Left lobe of liver (tissue), 2 donors: ENCODE data around the gene TRIM54. TPM values are rescaled to one million over a fixed set of nuclear protein-coding genes. Genes with fewer than 3 reads are reported as not detected.
"Not testable (repeated sequence)": the region's sequence is repeated elsewhere in the genome, so short reads cannot be mapped to it uniquely, and the experiment has no call there.

Source experiments
- ATAC-seq: fragments of 200-7000 bp; cut with Tn5 transposase; one replicate; pipeline ENCODE4 v1.9.1; 2020; ENCODE audit warnings: mild to moderate bottlenecking, moderate library complexity
- DNase-seq: peaks from one replicate; pipeline ENCODE4 v3.0.0-alpha.2; 2020; ENCODE audit warnings: low spot score
- total RNA-seq: library from RNA; stranded (reverse); gene quantifications from one replicate; pipeline ENCODE4 v1.2.1, GENCODE V29; 2021
- donor health status: DM: no; HTN: no; CAD: no; lungs with moderate emphysema.
- donor health status: DM: no; HTN: yes; CAD: no.

The TRIM54 gene
- total RNA-seq, 1 donor from 2014 or later, result not detected

DNA sequence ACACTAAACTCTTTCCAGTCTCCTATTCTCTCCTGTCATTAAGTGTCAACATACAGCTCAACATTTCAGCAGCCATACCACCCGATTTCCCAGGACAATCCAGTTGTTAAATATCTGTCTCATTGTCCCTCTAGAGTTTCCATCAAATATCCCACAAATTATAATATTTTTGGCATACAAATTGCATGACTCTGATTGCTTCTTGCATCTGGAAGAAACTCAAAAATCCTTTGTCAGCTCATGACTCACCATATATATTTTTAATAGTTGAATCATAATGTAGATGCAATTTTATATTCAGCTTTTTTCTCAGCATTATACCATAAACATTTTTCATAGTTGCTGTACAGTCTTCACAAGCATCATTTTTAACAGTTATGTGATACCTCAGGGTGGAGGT is 26.6 kb upstream of the TRIM54 start:
- DNase-seq, result no peak
- ATAC-seq, result no peak

DNA sequence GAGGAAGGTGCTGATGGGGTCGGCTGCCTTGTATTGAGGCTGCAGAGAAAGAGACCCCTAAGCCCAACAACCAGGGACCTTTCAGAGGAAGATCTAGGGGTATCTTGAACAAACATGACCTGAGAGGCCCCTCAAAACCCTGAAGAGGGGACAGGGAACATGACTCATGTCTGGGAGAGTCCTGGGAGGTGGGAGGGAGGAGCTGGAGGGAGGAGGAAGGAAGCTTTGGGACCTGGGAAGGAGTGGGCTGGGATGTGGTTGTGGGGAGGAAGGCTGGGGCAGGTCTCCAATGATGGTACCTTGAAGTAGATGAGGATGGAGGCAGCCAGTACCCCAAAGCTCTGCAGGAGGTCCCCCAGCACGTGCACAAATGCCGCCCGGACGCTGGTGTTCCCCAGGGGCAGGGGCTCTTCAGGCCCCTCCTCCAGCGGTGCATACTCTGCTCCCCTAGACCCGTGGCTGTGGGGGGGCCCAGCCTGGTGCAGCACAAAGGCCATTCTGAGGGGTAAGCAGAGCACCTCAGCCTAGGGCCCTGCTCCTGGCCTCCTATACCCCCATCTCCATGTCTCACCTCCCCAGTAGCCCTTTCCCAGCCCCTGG is 25.3 kb upstream of the TRIM54 start:
- DNase-seq (no peak), ATAC-seq (no peak)

DNA sequence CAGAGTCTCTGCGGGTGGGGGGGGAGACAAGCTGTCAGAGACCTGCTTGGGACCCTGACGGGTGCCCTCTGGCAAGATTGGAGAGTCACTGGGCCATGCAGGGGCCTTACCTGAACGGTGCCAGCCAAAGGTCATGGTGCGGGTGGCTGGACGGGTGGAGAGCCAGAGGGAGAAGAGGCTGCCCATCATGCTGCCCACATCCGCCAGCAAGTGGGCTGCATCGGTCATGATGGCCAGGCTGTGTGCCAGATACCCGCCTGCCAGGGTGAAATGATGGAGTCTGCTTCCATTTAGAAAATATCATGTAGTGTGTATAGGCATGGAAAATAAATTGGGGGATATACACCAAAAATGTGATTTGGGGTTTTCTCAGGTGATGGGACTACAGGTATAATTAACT is 24.2 kb upstream of the TRIM54 start:
- DNase-seq, result no peak
- ATAC-seq, result no peak

DNA sequence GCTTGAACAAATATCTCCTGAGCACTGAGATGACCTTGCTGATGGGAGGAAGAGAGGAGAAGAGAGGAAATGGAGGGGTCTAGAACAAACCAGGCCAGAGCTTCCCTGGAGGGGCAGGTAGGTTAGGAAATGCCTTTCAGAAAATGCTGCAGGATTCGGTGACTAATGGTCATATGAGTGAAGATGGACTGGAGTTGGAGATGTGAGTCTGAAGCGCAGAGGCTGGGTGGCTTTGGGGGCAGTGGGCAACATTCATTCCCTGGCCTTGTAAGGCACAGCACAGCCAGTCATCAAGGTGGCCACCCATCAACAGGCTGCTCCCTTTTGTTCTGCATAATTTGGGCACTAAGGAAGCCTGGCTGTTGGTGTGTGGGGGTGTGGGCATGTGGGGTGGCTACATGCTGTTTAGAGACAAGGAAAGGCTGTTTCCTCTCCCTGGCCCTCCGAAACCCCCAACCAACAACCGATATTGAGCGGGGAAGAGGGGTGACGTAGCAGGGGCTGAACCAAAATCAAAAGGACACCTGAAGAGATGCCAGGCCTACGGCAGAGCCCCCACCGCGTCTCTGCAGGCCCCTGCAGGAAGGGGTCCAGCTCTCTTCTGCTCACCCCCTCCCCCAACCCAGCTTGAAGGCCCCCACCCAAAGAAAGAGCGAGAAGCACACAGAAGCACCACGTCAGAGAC is 20.8 kb upstream of the TRIM54 start:
- ATAC-seq (no peak), DNase-seq (no peak)

DNA sequence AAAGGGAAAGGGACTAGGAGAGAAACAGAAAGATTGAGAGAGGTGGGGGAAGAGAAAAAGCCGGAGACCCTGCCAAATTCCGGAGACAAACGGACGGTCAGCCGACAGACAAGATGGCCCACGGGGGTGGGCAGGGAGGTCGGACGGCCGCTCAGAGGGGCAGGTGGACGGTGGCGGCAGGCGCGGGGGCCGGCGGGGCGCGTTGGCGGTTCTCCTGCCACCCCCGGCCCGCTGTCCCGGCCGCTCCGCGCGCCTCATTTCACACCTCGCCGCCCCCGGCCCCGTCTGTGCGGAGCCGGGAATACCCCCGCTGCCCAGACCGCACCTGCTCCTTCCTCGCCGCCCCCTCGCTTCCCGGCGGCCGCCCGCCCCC is 20.3 kb upstream of the TRIM54 start:
- no peak for DNase-seq
- ATAC-seq, result no peak

DNA sequence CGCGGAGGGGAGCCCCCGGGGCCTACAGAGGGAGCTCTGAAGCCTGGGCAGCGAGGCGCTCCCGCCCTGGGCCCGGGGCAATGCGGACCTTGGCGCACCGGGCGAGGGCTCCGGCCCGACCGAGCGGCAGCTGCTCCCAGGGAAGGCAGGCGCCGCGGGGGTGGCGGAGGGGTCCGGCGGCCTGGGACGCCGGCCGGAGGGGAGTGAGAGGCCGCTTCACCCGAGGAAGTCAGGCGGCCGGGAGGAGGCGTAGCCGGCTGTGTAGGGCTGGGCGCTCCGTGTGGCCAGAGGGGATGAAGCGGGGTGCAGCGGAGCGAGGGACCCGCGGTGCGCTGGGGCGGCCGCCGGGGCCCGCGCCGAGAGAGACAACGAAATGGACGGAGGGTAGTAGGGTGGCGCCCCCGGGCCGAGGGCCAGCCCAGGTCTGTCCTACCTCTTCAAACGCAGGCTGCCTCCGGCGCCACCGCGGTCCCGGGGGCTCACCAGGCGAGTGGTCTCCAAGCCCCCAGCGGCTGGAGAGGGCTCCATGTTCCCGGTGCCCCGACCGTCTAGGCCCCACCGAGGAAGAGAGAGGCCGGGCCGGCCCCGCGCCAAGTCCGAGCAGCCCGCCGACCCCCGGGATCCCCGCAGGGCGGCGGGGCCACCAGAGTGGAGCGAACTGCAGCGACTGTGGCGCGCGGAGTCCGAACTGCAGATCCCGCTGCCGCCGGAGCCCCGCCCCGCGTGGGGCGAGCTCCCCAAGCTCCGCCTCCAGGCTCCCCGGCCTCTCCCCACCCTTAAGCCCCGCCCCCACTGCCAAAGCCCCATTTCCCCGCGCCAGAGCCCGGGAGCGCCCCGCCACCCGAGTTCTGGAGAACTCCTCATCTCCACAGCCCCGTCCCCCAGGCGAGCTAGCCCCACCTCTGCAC is 19.6 kb upstream of the TRIM54 start, which contains the start of gene SLC30A3:
SLC30A3 (minus strand) TSS at position 669 of the 908 bp plus-strand sequence; CDS start at position 528, 141 bp downstream.
- DNase-seq (peak; percentile 66), ATAC-seq (peak; percentile 92)

DNA sequence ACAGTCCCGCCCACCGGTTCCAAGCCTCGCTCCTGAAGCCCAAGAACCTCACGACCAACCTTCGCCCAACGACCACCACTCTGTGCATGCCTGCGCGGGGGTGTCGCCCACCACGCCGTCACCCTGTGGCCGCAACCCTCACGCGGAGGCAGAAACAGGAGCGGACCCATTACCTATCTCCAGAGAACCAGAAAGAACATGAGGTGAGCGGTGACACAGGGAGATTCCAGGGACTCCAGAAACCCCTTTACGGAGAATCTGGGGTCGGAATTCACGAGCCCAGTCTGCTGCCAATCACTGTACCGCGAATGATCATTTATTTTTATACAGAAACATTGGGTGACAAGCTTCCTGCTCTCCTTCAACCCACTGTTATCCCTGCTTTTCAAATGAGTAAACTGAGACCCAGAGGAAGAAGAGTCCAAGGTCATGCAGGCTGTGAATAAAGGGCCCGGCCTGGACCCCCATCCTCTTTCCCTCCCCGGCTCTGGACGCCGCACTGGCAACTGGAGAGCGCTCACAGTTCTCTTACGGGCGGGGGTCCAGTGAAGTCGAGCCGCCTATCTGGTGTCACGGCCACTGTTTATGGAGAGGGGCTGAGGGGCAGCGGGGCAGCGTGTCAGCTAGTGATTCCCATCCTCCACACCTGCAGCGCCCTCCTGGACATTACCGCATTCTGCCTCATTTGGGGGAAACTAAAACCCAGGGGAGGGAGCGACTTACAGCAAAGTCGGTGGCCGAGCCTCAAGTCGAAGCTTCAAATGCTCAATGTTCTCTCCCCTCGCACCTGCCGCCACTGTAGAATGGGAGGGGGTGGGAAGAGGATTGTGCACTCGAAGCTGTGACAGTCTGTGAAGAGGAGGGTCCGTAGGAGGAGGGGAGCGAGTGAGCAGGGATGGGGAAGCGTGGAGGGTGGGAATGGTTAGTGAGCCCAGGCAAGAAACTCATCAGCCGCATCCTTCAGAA is 18.7 kb upstream of the TRIM54 start:
- DNase-seq, result no peak
- ATAC-seq, result no peak

DNA sequence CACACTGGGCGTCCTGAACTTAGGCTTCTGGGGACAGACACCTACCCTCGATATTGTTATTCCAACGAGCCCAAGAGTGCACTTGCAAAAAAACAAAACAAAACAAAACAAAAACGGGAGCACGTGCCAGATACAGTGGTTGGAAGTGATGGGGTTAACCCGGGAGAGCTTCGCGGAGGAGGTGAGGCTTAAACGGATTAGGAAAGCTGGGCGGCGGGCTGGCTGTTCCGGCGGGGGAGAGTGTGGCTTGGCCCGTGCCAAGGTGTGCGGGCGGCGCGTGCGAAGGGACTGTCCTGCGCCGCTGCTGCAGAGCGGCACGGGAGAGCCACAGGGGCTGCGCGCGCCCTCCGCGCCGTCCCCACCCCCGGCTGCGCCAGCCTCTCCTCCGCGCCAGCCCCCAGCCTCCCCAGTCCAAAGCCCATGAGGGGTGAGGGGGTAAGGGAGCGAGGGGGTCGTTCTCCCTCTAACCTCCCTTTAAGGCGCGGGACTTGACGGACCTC is 17.9 kb upstream of the TRIM54 start:
- ATAC-seq, result peak; percentile 46

DNA sequence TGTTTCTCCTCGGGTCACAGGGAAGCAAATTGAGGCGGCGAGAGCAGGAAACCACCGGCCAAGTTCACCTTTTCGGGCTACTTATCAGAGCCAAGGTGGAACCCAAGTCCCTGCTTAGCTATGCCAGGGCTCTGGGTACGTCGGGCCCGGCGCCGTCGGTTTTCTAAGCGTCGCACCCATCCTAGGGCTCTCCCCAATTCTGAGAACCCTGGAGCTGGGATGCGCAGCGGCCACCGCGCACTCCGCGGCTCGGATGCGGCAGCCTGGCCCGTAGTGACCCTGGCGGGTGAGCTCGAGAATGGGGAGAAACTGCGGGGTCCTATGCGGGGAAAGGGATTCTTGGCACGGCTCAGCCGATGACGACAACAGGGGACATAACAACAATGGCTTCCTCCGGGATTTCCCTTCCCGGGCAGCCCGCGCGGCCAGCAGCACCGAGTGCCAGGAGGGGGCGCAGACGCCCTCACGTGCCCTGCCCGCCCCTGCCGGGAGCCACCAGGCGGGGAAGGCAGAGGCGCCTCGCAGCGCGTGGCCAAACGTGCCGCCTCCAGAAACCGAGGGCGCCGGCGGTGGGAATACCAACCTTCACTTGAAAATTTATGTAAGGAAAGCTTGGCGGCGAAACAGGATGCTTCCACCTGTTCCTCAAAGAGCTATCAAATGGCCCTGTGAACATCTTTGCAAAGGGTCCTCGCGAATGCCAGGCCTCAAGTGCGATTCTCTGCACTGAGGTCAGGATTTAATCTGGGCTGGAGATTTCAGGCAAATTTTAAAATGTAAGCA is 17.3 kb upstream of the TRIM54 start:
- peak; percentile 46 for ATAC-seq

More for the DNA sequence above, 17.9 kb upstream of the TRIM54 start:
- no peak for DNase-seq

DNA sequence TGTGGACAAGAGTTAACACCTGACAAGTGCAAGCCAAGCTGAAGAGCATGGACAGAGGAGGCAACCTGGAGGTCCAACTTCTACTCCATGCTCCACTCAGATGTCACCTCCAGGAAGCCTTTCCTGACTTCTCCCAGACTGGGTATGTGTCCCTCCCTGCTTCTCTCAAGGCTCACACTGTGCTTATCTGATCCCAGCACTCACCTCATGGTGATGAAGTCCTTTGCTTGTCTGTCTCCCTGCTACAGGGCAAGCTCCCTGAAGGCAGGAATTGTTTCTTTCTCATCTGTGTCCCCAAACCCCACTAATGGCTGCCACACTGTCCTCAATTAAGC is 16.7 kb upstream of the TRIM54 start:
- ATAC-seq (no peak), DNase-seq (no peak)

More for the DNA sequence above, 17.3 kb upstream of the TRIM54 start:
- peak; percentile 54 for DNase-seq

DNA sequence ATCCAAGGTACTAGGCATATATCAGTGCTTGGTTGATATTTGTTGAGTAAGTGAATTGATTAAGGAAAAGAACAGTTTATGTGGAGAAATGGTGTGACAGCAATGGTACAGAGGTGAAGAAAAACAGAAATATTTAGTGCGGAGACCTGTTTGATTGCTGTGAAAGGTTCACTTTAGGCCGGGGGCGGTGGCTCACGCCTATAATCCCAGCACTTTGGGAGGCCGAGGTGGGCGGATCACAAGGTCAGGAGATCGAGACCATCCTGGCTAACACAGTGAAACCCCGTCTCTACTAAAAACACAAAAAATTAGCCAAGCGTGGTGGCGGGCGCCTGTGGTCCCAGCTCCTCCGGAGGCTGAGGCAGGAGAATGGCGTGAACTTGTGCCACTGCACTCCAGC is 13.9 kb upstream of the TRIM54 start:
- not testable (repeated sequence) for ATAC-seq, DNase-seq

DNA sequence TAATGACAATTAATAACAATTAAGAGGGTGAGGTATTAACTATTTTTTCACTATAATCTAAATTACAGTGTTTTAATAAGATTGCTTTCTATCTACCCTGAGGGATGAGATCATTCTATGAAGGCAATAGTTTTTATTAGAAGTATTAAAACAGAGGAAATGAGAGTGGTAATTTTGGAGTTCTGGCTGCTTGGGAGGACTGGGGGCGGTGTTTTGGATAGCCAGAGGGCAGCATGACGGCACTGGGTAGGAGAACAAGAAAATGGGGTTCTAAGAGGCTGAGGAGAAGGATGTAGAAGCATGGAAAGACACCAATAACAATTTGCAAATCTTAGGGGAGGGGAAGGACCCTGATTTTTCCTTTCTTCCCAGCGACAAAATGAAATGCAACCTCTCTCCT is 12.1 kb upstream of the TRIM54 start:
- no peak for ATAC-seq

DNA sequence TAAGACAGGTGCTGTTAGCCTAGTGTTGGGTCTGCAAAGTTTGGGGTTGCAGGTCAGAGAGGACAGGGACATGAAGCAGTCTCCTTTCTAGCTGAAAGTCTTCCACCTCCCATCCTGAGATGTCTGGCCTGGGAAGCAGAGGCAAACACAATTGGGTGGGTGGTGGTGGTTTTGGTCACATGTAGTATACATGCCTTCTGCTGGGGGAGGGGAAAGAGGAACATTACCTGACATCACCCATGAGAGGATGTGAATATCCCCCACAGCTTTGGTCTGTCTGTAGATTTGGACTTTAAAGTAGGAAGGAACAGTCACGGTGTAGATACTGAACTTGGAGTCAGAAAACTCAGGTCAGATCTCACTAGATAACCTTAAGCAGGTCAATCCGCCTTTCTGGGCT is 11.6 kb upstream of the TRIM54 start:
- ATAC-seq, result no peak

More for the DNA sequence above, 12.1 kb upstream of the TRIM54 start:
- no peak for DNase-seq

DNA sequence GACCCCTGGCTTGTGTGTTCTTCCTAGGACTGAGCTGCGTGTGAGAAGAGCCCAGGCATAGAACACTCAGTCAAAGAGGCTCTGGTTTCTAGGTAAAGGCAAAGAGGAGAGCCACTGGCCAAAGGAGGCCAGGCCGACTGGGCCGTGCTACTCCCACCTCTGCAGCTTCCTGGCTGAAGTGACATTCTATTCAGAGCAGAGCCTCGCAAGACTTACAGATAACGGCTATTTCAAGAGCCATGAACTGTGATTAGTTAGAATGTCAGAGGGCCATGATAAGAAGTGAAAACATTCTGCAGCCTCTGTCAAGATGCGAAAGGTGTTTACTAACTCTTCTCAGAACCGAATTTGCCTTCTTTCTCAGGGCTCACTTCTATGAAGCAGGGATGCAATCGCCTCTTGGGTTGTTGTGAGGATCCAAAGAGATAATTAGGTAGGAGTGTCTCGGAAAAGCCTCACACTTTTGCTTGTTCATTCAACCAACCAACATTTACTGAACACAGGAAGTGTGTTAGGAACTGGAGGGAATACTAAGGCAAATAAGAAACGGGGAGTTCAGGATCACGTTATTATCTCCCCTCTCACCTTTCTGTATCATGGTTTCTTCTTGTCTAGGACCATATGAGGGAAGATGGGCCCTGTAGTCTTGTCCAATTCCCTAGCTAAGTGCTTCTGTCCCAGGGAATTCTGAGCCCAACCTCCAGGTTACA is 10.4 kb upstream of the TRIM54 start:
- DNase-seq, result no peak
- ATAC-seq, result no peak

More for the DNA sequence above, 11.6 kb upstream of the TRIM54 start:
- DNase-seq, result no peak

DNA sequence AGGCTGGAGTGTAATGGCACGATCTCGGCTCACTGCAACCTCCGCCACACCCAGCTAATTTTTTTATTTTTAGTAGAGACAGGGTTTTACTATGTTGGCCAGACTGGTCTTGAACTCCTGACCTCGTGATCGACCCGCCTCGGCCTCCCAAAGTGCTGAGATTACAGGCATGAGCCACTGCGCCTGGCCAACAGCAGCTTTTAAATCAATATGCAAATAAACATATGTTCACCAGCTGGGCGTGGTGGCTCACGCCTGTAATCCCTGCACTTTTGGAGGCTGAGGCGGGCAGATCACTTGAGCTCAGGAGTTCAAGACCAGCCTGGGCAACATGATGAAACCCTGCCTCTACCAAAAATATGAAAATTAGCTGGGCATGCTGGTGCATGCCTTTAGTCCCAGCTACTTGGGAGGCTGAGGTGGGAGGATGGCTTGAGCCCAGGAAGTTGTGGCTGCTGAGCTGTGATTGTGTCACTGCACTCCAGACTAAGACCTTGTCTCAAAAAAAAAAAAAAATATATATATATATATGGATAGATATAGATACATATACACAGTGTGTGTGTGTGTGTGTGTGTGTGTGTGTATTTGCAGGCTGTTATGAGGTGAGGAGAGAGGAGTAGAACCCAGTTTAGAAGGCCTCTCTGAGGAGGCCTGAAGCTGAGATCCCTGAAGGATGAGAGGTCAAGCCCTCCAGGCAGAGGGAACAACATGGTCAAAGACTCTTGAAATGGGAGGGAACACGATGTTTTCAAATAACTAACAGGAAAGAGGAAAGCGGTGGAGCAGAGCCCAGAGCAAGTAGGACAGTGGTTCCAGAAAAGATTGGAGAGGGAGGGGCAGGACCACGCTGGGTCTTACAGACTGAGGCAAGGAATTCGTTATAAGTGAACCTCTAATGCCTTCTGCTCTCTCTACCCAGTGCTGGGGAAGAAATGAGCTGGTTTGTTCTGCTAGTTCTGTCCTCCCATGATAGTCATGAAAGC is 9.4 kb upstream of the TRIM54 start:
- DNase-seq, result not testable (repeated sequence)
- ATAC-seq, result peak; percentile 55

DNA sequence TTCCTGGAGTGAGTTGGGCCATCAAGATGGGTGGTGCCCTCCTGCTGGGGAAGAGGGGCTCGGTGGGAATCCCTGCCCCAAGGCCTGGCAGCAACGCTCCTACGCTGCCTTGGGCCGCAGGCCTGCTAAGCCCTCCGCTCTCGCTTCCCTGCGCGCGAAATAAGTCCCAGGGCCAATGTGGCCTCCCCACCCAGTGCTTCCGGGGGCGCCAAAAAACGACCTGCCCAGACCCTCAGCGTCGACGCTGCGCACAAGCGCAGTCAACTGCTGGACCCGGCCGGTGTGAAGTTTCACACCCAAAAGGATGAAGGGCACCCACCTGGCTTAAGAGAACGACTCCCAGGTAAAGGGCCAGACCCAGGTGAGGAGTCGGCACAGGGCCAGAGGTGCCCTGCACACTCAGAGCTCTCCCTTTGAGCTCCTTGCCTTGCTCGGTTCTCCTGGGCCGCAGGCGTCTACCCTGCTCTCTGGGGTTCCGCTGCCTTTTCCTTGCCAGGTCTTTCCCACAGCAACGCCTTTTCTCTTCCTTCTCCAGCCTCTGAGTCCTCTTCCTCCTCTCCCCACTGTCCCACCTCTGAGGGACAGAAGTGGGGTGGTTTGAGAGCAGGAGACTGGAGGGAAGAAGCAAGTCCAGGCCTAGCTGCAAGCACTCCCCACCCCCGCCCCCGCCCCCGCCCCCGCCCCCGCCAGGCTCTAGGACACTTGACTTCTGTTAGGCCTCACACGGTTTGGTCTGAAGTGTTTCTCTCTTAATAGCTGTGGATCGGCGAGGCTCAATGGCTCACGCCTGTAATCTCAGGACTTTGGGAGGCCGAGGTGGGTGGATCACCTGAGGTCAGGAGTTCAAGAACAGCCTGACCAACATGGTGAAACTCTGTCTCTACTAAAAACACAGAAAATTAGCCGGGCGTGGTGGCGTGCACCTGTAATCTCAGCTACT is 6.7 kb upstream of the TRIM54 start, which contains the start of gene DNAJC5G:
DNAJC5G (plus strand) TSS at position 223 of the 940 bp plus-strand sequence. CDS start 1,296 bp downstream, outside the sequence.
- DNase-seq, result no peak
- no peak for ATAC-seq
